SK-N-MC (cell line): ENCODE data around the gene MARCHF6.
A peak's percentile ranks its signal among the peaks of the same experiment; 100 is the strongest.

ENCODE experiments used
- DNase-seq: peaks from one replicate; pipeline ENCODE4 v3.0.0-alpha.2; 2011; ENCODE audit warnings: low read depth, low spot score
- H3K27ac ChIP-seq: fragments of 200-600 bp; sonication (generic); 2 replicates; pipeline ENCODE4 v1.5.1; 2016; ENCODE audit warnings: mixed run types
- H3K36me3 ChIP-seq: fragments of 200-600 bp; sonication (generic); 2 replicates; pipeline ENCODE4 v1.6.1; 2017; ENCODE audit warnings: antibody characterized with exemption, low read length, mixed read lengths; ENCODE audit not compliant: insufficient read depth
- H3K4me3 ChIP-seq: fragments of 200-600 bp; sonication (generic); 2 replicates; pipeline ENCODE4 v1.5.1; 2016
- H3K9ac ChIP-seq: fragments of 200-600 bp; sonication (generic); 2 replicates; pipeline ENCODE4 v1.8.0; 2017; ENCODE audit warnings: mixed run types, mixed read lengths; ENCODE audit not compliant: insufficient read length
- H3K9me3 ChIP-seq: fragments of 200-600 bp; sonication (generic); 2 replicates; pipeline ENCODE4 v1.6.1; 2017; ENCODE audit warnings: low read depth, mild to moderate bottlenecking, antibody characterized with exemption, low read length, moderate library complexity, mixed read lengths
- EZH2 ChIP-seq: fragments of 200-600 bp; sonication (generic); IDR thresholded peaks from one replicate; pipeline ENCODE4 v1.6.1; 2017; ENCODE audit warnings: antibody characterized with exemption
- FOXP2 ChIP-seq: optimal IDR thresholded peaks from 2 replicates; pipeline ENCODE3; 2011; ENCODE audit warnings: mild to moderate bottlenecking, moderate library complexity; ENCODE audit not compliant: insufficient read depth; ENCODE audit errors: extremely low read length, control extremely low read depth
- POLR2AphosphoS5 ChIP-seq: IDR thresholded peaks from 2 replicates; pipeline ENCODE4 v1.6.1; 2012; ENCODE audit warnings: mild to moderate bottlenecking, low read depth, low read length, borderline replicate concordance

The MARCHF6 gene

DNA sequence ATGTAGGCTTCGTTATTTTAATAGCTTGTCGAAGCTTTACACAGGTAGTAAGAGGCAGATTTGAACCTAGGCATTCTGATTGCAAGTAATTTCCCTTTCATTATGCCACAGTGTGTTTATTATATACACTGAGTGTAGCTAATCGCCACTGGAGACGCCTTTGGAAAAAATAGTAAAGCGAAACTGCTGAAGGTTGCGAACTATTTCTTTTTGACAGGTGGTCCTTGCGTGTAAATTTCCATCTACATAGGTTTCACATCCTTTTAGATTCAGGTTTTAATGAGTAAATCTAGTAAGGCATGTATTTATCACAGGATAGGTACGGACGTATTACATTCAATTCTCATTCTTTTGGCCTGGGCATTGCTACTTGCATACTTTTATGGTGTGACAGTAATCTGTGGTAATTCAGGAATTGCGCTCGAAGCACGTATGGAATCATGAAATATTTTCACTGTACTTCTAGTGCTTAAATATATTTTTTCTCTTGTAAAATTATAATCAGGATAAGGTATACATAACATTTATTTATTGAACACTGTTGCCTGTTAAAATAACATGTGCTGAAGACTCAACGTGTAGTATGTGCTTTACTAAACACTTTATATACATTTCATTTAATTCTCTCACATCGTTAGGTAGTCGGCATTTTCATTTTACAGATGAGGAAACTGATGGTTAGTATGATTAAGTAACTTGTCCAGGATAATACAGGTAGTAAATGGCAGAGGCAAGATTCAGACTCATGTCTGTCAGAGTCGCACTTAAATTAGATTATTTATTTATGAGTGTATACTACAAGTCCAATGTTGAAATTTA is 1.8 kb downstream of the MARCHF6 start:
- Histone ChIP-seq H3K4me3 (peak overlapping the region; percentile 98), H3K9me3 (no peaks in the 10 kb centered on the region; the same call in 1 of the 2 replicates), H3K9ac (peak overlapping the region; percentile 99), H3K36me3 (peaks cover 34% of the 10 kb centered on the region), H3K27ac (peak overlapping the region; percentile 93; the same call in 1 of the 2 replicates)
- TF ChIP-seq FOXP2 = no peak
- TF ChIP-seq POLR2AphosphoS5 = no peak
- TF ChIP-seq EZH2 = no peak
- no peak for DNase-seq

DNA sequence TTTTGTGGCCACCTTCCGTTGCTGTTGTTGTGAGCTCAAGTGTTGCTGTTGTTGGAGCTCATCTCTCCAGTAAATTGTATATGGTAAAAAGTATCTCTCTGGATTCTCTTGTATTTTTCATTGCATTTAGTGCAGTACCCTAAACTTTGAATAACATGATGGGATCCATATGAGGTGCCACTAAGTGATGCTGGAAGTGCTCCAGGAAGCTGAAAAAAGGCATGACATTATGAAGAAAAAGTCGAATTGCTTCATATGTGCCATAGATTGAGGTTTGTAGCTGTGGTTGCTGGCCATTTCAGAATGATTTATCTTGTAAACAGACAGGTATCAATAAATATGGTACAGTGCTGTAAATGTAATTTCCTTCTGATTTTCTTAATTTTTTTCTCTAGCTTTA is 5.5 kb downstream of the MARCHF6 start:
- DNase-seq = no peak
- Histone ChIP-seq H3K27ac (no peak overlapping the region), H3K9ac (no peak overlapping the region), H3K9me3 (peaks cover 3% of the 10 kb centered on the region; the same call in 1 of the 2 replicates), H3K36me3 (peaks cover 54% of the 10 kb centered on the region), H3K4me3 (no peak overlapping the region; the same call in 1 of the 2 replicates)
- TF ChIP-seq EZH2 (no peak), POLR2AphosphoS5 (no peak), FOXP2 (no peak)

DNA sequence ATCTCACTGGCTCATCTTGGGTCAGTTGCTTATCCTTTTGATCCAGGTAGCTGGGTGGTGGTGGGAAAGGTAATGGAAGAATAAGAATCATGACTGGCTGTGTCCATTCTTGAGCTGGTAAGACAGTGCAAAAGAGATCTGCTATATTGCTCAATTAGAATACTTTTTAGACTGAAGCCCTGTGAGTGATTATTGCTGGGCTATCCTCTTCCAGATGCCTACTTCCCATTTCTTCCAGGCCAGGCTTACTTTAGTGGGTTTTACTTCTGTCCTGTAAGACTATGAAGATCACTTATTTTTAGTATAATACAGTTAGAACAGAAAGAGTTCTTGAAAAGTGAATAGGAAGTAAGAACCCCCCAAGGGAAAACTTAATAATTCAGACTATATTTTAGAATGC is 7.2 kb downstream of the MARCHF6 start:
- DNase-seq = no peak
- no peak overlapping the region for H3K4me3 ChIP-seq
- H3K36me3 ChIP-seq = peaks cover 56% of the 10 kb centered on the region
- H3K27ac ChIP-seq = no peak overlapping the region
- TF ChIP-seq POLR2AphosphoS5 = no peak
- TF ChIP-seq EZH2 = no peak
- no peak for TF ChIP-seq FOXP2
- H3K9me3 ChIP-seq = peaks cover 3% of the 10 kb centered on the region; the same call in 1 of the 2 replicates
- no peak overlapping the region for H3K9ac ChIP-seq

DNA sequence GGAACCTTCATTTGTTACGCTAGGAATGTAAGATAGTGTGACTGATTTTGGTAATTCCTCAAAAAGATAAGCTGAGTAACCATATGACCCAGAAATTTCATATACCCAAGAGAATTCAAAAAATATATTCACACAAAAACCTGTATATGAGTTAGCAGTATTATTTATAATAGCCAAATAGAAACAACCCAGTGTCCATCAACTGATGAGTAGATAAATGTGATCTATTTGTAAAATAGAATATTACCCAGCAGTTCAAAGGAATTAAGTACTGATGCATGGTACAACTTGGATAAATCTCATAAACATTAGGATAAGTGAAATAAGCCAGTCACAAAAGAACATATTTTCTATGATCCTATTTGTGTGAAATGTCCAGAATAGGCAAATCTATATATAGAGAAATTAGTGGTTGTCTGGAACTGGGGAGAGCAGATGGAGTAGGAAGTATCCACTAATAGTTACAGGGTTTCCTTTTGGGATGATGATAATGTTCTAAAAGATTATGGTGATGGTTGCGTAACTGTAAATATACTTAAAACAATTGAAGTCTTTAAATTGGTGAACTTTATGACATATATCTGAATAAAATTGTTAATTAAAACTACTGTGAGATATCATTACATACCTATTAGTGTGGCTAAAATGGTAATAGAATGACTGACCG is 10.2 kb downstream of the MARCHF6 start:
- Histone ChIP-seq H3K9ac (no peak overlapping the region), H3K27ac (no peak overlapping the region), H3K36me3 (peaks cover 58% of the 10 kb centered on the region), H3K4me3 (no peak overlapping the region), H3K9me3 (peaks cover 7% of the 10 kb centered on the region)
- DNase-seq = no peak
- TF ChIP-seq FOXP2 (no peak), EZH2 (no peak), POLR2AphosphoS5 (no peak)

DNA sequence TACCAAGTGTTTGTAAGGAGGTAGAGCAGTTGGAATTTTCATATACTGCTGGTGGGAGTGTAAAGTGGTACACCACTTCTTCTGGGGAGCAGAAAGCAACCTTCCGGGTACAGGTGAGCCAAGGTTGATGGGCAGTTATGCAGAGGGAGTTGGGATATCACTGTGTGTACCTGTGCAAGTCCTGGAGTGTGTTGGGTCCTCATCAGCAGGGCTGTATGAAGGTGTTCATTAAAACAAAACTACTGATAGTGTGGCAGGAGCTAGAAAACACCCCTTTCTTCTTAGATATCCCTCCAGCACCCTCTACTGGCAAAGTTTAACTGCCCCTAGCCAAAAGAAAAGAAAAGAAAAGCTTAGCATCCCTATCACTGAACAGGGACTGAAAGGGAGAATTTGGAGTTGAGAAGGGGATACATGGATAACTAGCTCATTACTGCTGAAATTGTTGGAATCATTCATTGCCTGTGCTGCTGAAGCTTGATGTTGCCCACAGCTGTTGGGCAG is 10.7 kb downstream of the MARCHF6 start:
- no peak for DNase-seq
- TF ChIP-seq EZH2 (no peak), FOXP2 (no peak), POLR2AphosphoS5 (no peak)
- H3K9me3 ChIP-seq = peaks cover 7% of the 10 kb centered on the region
- no peak overlapping the region for H3K27ac ChIP-seq
- no peak overlapping the region for H3K9ac ChIP-seq
- H3K4me3 ChIP-seq = no peak overlapping the region
- peaks cover 58% of the 10 kb centered on the region for H3K36me3 ChIP-seq

DNA sequence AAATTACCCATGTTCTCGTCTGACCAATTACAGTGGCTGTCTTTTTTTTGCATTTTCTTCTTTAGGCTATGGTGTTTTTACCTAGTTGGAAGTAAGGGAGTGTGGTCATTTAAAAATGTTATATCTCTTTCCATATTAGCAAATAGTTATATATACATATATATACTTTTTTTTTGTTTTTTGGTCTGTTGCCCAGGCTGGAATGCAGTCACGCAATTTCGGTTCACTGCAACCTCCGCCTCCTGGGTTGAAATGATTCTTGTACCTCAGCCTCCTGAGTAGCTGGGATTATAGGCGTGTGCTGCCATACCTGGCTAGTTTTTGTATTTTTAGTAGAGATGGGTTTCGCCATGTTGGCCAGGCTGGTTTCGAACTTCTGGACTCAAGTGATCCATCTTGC is 12.3 kb downstream of the MARCHF6 start:
- Histone ChIP-seq H3K9me3 (peaks cover 7% of the 10 kb centered on the region; the same call in 1 of the 2 replicates), H3K9ac (no peak overlapping the region), H3K36me3 (peaks cover 47% of the 10 kb centered on the region), H3K27ac (0 out of 2 replicates have a peak overlapping the region, but pooled peaks have one; percentile 16), H3K4me3 (no peak overlapping the region)
- no peak for TF ChIP-seq EZH2
- TF ChIP-seq POLR2AphosphoS5 = no peak
- TF ChIP-seq FOXP2 = no peak
- DNase-seq = no peak

DNA sequence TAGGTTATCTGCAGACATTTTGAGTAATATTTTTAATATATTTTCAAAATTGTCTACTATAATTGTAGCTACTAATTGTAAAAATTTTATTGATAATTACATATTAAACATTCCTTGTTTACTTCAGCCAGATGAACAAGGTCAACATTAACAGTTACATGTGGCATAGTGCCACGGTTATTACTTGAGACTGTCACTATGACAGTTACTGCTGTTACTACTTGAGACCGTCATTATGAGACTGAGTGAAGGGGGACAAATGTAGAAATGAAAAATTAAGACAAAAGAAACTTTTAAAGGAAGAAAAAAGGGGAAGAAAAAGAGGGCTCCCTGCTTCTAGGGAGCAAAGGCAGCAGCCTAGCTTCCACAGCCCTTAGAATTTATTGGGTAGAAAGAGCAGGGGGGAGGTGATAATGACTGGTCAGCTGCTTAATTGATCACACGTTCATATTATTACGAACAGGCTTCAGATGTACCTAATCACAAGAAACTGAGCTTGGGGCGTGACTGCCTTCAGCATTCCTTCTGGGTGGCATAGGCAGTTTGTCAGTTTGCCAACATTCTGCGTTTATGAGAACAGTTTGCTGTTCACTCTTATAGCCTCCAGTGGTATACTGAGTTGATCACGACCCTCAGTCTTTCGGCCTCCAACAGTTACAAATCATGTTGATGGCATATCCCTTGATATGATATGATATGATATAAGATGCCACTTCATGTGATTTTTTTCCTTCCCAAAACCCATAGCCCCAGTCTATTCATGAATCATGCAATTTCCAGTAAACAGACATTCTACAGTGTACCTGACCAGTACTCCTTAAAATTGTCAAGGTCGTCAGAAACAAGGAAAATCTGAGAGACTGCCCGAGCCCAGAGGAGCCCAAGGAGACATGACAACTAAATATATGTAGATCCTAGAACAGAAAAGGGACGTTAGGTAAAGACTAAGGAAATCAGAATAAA is 13.1 kb downstream of the MARCHF6 start:
- Histone ChIP-seq H3K27ac (peak overlapping the region; percentile 65), H3K9me3 (peaks cover 7% of the 10 kb centered on the region; the same call in 1 of the 2 replicates), H3K4me3 (peak overlapping the region; percentile 24; the same call in 1 of the 2 replicates), H3K9ac (no peak overlapping the region), H3K36me3 (peaks cover 41% of the 10 kb centered on the region)
- no peak for DNase-seq
- TF ChIP-seq EZH2 = no peak
- no peak for TF ChIP-seq FOXP2
- TF ChIP-seq POLR2AphosphoS5 = no peak

DNA sequence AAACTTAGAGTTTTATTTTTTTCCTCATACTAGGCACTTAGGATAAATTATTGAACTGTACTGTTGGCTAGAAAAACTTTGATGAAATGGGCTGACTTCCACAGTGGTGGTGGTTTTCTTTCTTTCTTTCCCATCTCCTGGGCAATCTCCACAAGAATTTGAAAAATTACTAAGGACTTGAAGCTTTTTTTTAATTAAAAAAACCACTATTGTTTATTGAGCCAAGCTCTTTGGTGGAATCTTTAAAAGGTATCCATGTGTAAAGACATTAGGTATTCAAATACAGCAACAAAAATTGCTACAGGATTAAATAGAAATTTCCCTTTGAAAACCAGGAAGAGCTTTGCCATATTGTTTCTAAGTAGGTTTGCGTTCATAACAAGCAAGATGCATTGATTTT is 14.1 kb downstream of the MARCHF6 start:
- peak overlapping the region; percentile 26; the same call in 1 of the 2 replicates for H3K27ac ChIP-seq
- peaks cover 7% of the 10 kb centered on the region; the same call in 1 of the 2 replicates for H3K9me3 ChIP-seq
- no peak for DNase-seq
- no peak overlapping the region for H3K9ac ChIP-seq
- H3K4me3 ChIP-seq = no peak overlapping the region
- TF ChIP-seq FOXP2 = no peak
- no peak for TF ChIP-seq EZH2
- TF ChIP-seq POLR2AphosphoS5 = no peak
- H3K36me3 ChIP-seq = peaks cover 35% of the 10 kb centered on the region
